ENCODE results near the gene ARFGAP3.

DNA sequence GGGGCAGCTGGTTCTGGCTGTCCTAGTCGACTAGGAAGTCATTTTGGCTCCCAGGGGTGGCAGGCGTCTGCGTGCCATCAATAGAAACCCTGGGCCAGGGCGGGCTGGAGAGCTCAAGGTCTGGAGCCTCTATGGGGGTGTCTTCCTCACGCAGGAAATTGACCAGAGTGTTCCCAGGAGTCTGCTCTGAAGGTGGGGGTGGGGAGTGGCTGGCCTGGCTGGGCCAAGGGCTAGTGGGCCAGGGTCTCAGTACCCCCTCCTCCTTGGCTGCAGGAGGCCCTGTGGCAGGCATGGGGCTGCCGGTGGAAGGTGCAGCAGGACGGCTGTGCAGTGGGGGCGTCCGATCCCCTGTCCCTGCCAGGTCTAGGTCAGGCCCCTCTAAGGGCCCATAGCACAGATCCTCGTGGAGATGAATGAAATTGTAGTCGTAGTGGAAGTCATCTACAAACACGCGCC, 64.6 kb downstream of the ARFGAP3 start:
- TF ChIP-seq, protein P1, sequence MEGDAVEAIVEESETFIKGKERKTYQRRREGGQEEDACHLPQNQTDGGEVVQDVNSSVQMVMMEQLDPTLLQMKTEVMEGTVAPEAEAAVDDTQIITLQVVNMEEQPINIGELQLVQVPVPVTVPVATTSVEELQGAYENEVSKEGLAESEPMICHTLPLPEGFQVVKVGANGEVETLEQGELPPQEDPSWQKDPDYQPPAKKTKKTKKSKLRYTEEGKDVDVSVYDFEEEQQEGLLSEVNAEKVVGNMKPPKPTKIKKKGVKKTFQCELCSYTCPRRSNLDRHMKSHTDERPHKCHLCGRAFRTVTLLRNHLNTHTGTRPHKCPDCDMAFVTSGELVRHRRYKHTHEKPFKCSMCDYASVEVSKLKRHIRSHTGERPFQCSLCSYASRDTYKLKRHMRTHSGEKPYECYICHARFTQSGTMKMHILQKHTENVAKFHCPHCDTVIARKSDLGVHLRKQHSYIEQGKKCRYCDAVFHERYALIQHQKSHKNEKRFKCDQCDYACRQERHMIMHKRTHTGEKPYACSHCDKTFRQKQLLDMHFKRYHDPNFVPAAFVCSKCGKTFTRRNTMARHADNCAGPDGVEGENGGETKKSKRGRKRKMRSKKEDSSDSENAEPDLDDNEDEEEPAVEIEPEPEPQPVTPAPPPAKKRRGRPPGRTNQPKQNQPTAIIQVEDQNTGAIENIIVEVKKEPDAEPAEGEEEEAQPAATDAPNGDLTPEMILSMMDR (IDR thresholded peaks at IDR 0.05; ENCODE audit: insufficient read depth, low read depth, low read length) = no peak
- no peak for TF ChIP-seq EZH2 (IDR thresholded peaks at IDR 0.05; ENCODE audit: insufficient read depth, low read length)
